ENCODE results near the gene DENR. TPM values are rescaled to one million over a fixed set of nuclear protein-coding genes. Genes with fewer than 3 reads are reported as not detected.

DENR gene
- total and polyA plus RNA-seq, 2 of the 8 experiments (the other 6 are each of a cell fraction or from before 2014, with no cell fraction given): 26.9 to 84.0 TPM

- ChIA-PET CTCF (ENCODE audit: partially characterized antibody) (interaction anchor here (5.1 kb wide), 1 partner anchor 26 kb away, joined by 35 read pairs; no protein-coding TSS in a partner anchor), POLR2A (ENCODE audit: partially characterized antibody) (no interaction called here)
- Histone ChIP-seq H3K36me3 (ENCODE audit: control insufficient read depth in 2 of 4, insufficient read depth in 4 of 4, low read length in 3 of 4) (no peaks in the 10 kb centered on the region), H3K4ac (replicated peaks; ENCODE audit: insufficient read length, low read depth, low read length) (no peak overlapping the region), H3K4me1 (replicated peaks in 1 of 4; ENCODE audit: control insufficient read depth in 3 of 4, insufficient read depth in 4 of 4, low read length in 3 of 4) (no peaks in the 10 kb centered on the region), H3K4me3 (ENCODE audit: extremely low read depth in 1 of 4, insufficient read depth in 2 of 4, low read depth in 3 of 4, low read length in 4 of 4) (no peak overlapping the region), H3K56ac (replicated peaks; ENCODE audit: insufficient read length, low read depth, low read length) (no peak overlapping the region), H2AK5ac (ENCODE audit: low read depth, low read length) (no peak overlapping the region), H2BK5ac (ENCODE audit: low read depth, low read length) (no peak overlapping the region), H3K79me1 (ENCODE audit: low read depth, low read length) (no peaks in the 10 kb centered on the region), H4K91ac (replicated peaks; ENCODE audit: insufficient read length, low read length) (no peak overlapping the region), H3K9me3 (ENCODE audit: insufficient read depth in 2 of 2, low read depth in 1 of 2, low read length in 1 of 2) (no peaks in the 10 kb centered on the region), H2BK12ac (ENCODE audit: low read depth, low read length) (no peak overlapping the region), H4K5ac (ENCODE audit: insufficient read length, low read depth, low read length) (no peak overlapping the region), H2BK15ac (ENCODE audit: low read length) (no peak overlapping the region), H4K20me1 (replicated peaks in 1 of 2; ENCODE audit: control insufficient read depth in 1 of 2, insufficient read depth in 2 of 2, low read length in 2 of 2) (no peaks in the 10 kb centered on the region), H3K14ac (ENCODE audit: insufficient read length) (no peak overlapping the region), H3K27me3 (replicated peaks in 1 of 4; ENCODE audit: control insufficient read depth in 3 of 4, extremely low read depth in 1 of 4, insufficient read depth in 3 of 4, low read length in 3 of 4) (no peaks in the 10 kb centered on the region), H3K23me2 (ENCODE audit: low read depth, low read length) (0 out of 2 replicates have a peak, but pooled peaks cover 1% of the 10 kb centered on the region), H3K9ac (replicated peaks in 1 of 4; ENCODE audit: extremely low read depth in 1 of 4, low read depth in 3 of 4, low read length in 3 of 4) (no peak overlapping the region), H4K8ac (ENCODE audit: extremely low read depth, insufficient read depth, low read length) (0 out of 2 replicates have a peak overlapping the region, but pooled peaks have one; percentile 22), H2AFZ (ENCODE audit: low read length) (no peak overlapping the region), H3K79me2 (ENCODE audit: control insufficient read depth in 1 of 2, insufficient read depth in 2 of 2, low read length in 2 of 2) (no peaks in the 10 kb centered on the region), H3K27ac (ENCODE audit: low read depth, low read length) (no peak overlapping the region), H3K4me2 (ENCODE audit: insufficient read depth in 1 of 2, low read depth in 2 of 2, low read length in 2 of 2) (no peak overlapping the region), H3K23ac (ENCODE audit: insufficient read length) (no peak overlapping the region), H2BK20ac (ENCODE audit: low read length) (no peak overlapping the region), H2BK120ac (replicated peaks; ENCODE audit: low read depth, low read length) (no peak overlapping the region), H3K18ac (ENCODE audit: extremely low read depth, low read length) (no peak overlapping the region)
- no peak for FAIRE-seq
- 88% methylated on average over 8 of the region's 8 CpGs; no CpG with 5 or more reads in 1 of the 2 experiments for WGBS, 2 experiments (ENCODE audit: extremely low coverage in 1 of 2, insufficient coverage in 1 of 2, insufficient read length in 1 of 2, insufficient replicate concordance in 2 of 2, low coverage in 1 of 2, low lambda C conversion rate in 2 of 2, missing lambda C conversion rate in 1 of 2)
- no peak for TF ChIP-seq TAF7 (optimal IDR thresholded peaks at IDR 0.05; ENCODE audit: borderline replicate concordance, low read depth, low read length)
- DNase-seq (ENCODE audit: low read depth in 1 of 2, low spot score in 2 of 2): no peak
Measured at GRCh38 chr12:122820138-122820537, 67.5 kb downstream of the DENR start.

Small RNA genes within 50 kb of the gene (small RNA-seq; reads per million reads assigned to genes)
- gene AC026333.2 (ENCODE audit: insufficient read depth) (not detected), gene RF00019 (ENCODE audit: insufficient read depth) (not detected)

Other genes with a start within 250 kb of the DENR start
- 71.4 and 72.8 TPM in 2 replicates for gene RSRC2, start 225.9 kb upstream of the DENR start, total RNA-seq (2021; fragmentation: NEBNext Ultra II Directional; extraction: Animal tissue kit (Norgen Biotek cat#: 25700))
- 8.6 and 15.9 TPM in 2 replicates for gene RSRC2, start 225.9 kb upstream of the DENR start, polyA plus RNA-seq (2011; rRNA removed)
- gene KNTC1, start 225.6 kb upstream of the DENR start, total RNA-seq (2021; fragmentation: NEBNext Ultra II Directional; extraction: Animal tissue kit (Norgen Biotek cat#: 25700)): 66.6 and 80.2 TPM in 2 replicates
- 36.3 and 52.7 TPM in 2 replicates for gene KNTC1, start 225.6 kb upstream of the DENR start, polyA plus RNA-seq (2011; rRNA removed)
- not detected in 2 replicates for gene HCAR2, start 49.5 kb upstream of the DENR start, total RNA-seq (2021; fragmentation: NEBNext Ultra II Directional; extraction: Animal tissue kit (Norgen Biotek cat#: 25700))
- gene HCAR2, start 49.5 kb upstream of the DENR start, polyA plus RNA-seq (2011; rRNA removed): not detected in 2 replicates
- gene HCAR3, start 36.0 kb upstream of the DENR start, total RNA-seq (2021; fragmentation: NEBNext Ultra II Directional; extraction: Animal tissue kit (Norgen Biotek cat#: 25700)): not detected in 2 replicates
- not detected in 2 replicates for gene HCAR3, start 36.0 kb upstream of the DENR start, polyA plus RNA-seq (2011; rRNA removed)
- not detected in 2 replicates for gene HCAR1, start 22.0 kb upstream of the DENR start, total RNA-seq (2021; fragmentation: NEBNext Ultra II Directional; extraction: Animal tissue kit (Norgen Biotek cat#: 25700))
- gene HCAR1, start 22.0 kb upstream of the DENR start, polyA plus RNA-seq (2011; rRNA removed): 0.02 TPM in 1 of 2 replicates, not detected in the other
- 0.21 and 0.41 TPM in 2 replicates for gene CCDC62, start 21.7 kb downstream of the DENR start, total RNA-seq (2021; fragmentation: NEBNext Ultra II Directional; extraction: Animal tissue kit (Norgen Biotek cat#: 25700))
- gene CCDC62, start 21.7 kb downstream of the DENR start, polyA plus RNA-seq (2011; rRNA removed): 0.05 TPM in 2 replicates
- 14.5 and 14.7 TPM in 2 replicates for gene HIP1R, start 82.6 kb downstream of the DENR start, total RNA-seq (2021; fragmentation: NEBNext Ultra II Directional; extraction: Animal tissue kit (Norgen Biotek cat#: 25700))
- gene HIP1R, start 82.6 kb downstream of the DENR start, polyA plus RNA-seq (2011; rRNA removed): 11.2 and 16.1 TPM in 2 replicates
- gene VPS37B, start 143.3 kb downstream of the DENR start, total RNA-seq (2021; fragmentation: NEBNext Ultra II Directional; extraction: Animal tissue kit (Norgen Biotek cat#: 25700)): 11.9 and 13.1 TPM in 2 replicates
- gene VPS37B, start 143.3 kb downstream of the DENR start, polyA plus RNA-seq (2011; rRNA removed): 15.7 and 17.2 TPM in 2 replicates
- 6.3 and 8.0 TPM in 2 replicates for gene ABCB9, start 213.6 kb downstream of the DENR start, total RNA-seq (2021; fragmentation: NEBNext Ultra II Directional; extraction: Animal tissue kit (Norgen Biotek cat#: 25700))
- gene ABCB9, start 213.6 kb downstream of the DENR start, polyA plus RNA-seq (2011; rRNA removed): 3.8 and 5.0 TPM in 2 replicates
- gene OGFOD2, start 222.4 kb downstream of the DENR start, total RNA-seq (2021; fragmentation: NEBNext Ultra II Directional; extraction: Animal tissue kit (Norgen Biotek cat#: 25700)): 17.3 and 17.4 TPM in 2 replicates
- gene OGFOD2, start 222.4 kb downstream of the DENR start, polyA plus RNA-seq (2011; rRNA removed): 20.3 and 35.6 TPM in 2 replicates
- 109 and 115 TPM in 2 replicates for gene ARL6IP4, start 227.9 kb downstream of the DENR start, total RNA-seq (2021; fragmentation: NEBNext Ultra II Directional; extraction: Animal tissue kit (Norgen Biotek cat#: 25700))
- gene ARL6IP4, start 227.9 kb downstream of the DENR start, polyA plus RNA-seq (2011; rRNA removed): 76.4 and 97.6 TPM in 2 replicates

All from H1 (cell line).